OCI-LY1 (cell line): Measurements from ENCODE around the gene PATE2.

Experiments used
- H2AFZ ChIP-seq: fragments of 200-600 bp; sonication (generic), shearing (Covaris generic); 2 replicates; pipeline ENCODE4 v1.6.0; 2014; ENCODE audit warnings: antibody characterized with exemption, mild to moderate bottlenecking, low read length
- H3F3A ChIP-seq: fragments of 200-600 bp; sonication (generic), shearing (Covaris generic); 2 replicates; pipeline ENCODE4 v1.6.0; 2014; ENCODE audit warnings: mild to moderate bottlenecking, antibody characterized with exemption, low read length, moderate library complexity; ENCODE audit not compliant: insufficient read depth
- H3K27ac ChIP-seq: fragments of 200-600 bp; sonication (generic); 2 replicates; pipeline ENCODE4 v1.5.1; 2014; ENCODE audit warnings: low read length, mixed run types, mild to moderate bottlenecking, low read depth; ENCODE audit not compliant: poor library complexity, severe bottlenecking
- H3K27me3 ChIP-seq: fragments of 200-600 bp; sonication (generic); 2 replicates; pipeline ENCODE4 v1.6.0; 2014; ENCODE audit warnings: antibody characterized with exemption, mild to moderate bottlenecking, low read length, moderate library complexity; ENCODE audit not compliant: insufficient read depth
- H3K36me3 ChIP-seq: fragments of 200-600 bp; sonication (generic); 2 replicates; pipeline ENCODE4 v1.6.1; 2014; ENCODE audit warnings: mild to moderate bottlenecking, antibody characterized with exemption, low read length, moderate library complexity, mixed read lengths; ENCODE audit not compliant: insufficient read depth
- H3K4me1 ChIP-seq: fragments of 200-600 bp; sonication (generic); 2 replicates; pipeline ENCODE4 v1.5.1; 2014; ENCODE audit warnings: mild to moderate bottlenecking, low read length, moderate library complexity; ENCODE audit not compliant: insufficient read depth, severe bottlenecking
- H3K4me2 ChIP-seq: fragments of 200-600 bp; sonication (generic), shearing (Covaris generic); 2 replicates; pipeline ENCODE4 v1.6.1; 2014; ENCODE audit warnings: low read length
- H3K4me3 ChIP-seq: fragments of 200-600 bp; sonication (generic); 2 replicates; pipeline ENCODE4 v1.5.1; 2014; ENCODE audit warnings: low read length, low read depth, mild to moderate bottlenecking, mixed read lengths; ENCODE audit not compliant: poor library complexity, severe bottlenecking
- H3K79me2 ChIP-seq: fragments of 200-600 bp; shearing (Covaris generic); 2 replicates; pipeline ENCODE4 v1.6.1; 2016; ENCODE audit warnings: mixed run types, low read length, mixed read lengths; ENCODE audit not compliant: insufficient read depth
- H3K9ac ChIP-seq: fragments of 200-600 bp; sonication (generic), shearing (Covaris generic); 2 replicates; pipeline ENCODE4 v1.6.1; 2014; ENCODE audit warnings: mild to moderate bottlenecking, low read length, mixed read lengths
- H3K9me2 ChIP-seq: fragments of 200-600 bp; sonication (generic), shearing (Covaris generic); 2 replicates; pipeline ENCODE4 v1.6.1; 2014; ENCODE audit warnings: low read depth, mild to moderate bottlenecking, low read length, mixed read lengths
- H3K9me3 ChIP-seq: fragments of 200-600 bp; shearing (Covaris generic); 2 replicates; pipeline ENCODE4 v1.6.1; 2014; ENCODE audit warnings: low read length, mixed read lengths
- H4K20me1 ChIP-seq: fragments of 200-600 bp; sonication (generic), shearing (Covaris generic); 2 replicates; pipeline ENCODE4 v1.6.0; 2016; ENCODE audit warnings: mild to moderate bottlenecking, low read length; ENCODE audit not compliant: insufficient read depth
- EZH2 ChIP-seq: fragments of 200-600 bp; sonication (generic), shearing (Covaris generic); IDR thresholded peaks from 2 replicates; pipeline ENCODE4 v1.8.0; 2017; ENCODE audit warnings: borderline replicate concordance, mixed run types, mild to moderate bottlenecking, antibody characterized with exemption, low read length, moderate library complexity, mixed read lengths
- TF ChIP-seq, protein P1 (sequence below): fragments of 200-600 bp; sonication (generic), shearing (Covaris generic); IDR thresholded peaks from 2 replicates; pipeline ENCODE4 v1.5.1; 2017; ENCODE audit warnings: mild to moderate bottlenecking, antibody characterized with exemption, low read length, moderate library complexity, mixed read lengths

The PATE2 gene

DNA sequence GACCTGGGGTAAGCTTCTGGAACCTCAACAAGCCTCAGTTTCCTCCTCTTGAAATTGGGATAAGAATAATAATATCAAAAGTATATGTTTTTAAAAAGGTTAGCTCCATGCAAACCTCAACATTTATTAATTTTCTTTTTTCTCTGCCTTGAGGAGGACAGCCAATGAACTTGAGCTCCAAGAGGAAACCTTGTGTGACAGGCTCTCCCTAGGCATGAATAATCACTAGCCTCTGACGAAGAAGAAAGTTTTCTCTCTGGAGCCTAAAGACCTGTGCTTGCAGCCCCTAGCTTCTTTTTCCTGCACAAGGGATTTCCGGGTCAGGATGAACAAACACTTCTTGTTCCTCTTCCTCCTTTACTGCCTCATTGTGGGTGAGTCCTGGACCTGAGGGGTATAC lies 9.2 kb upstream of the PATE2 start, which contains the start of gene PATE3:
PATE3 (plus strand) TSS at position 301 of the 400 bp plus-strand sequence; CDS start at position 326, 25 bp downstream.
- H3K27me3 ChIP-seq, result no peaks in the 10 kb centered on the region
- no peak within 1 kb of the TSS for H2AFZ ChIP-seq
- no peak within 1 kb of the TSS for H3K4me3 ChIP-seq
- H3K9me2 ChIP-seq, result no peaks in the 10 kb centered on the region
- H3K27ac ChIP-seq, result no peak within 1 kb of the TSS
- H3K4me2 ChIP-seq, result no peak within 1 kb of the TSS
- no peak for TF ChIP-seq EZH2
- TF ChIP-seq, protein P1, sequence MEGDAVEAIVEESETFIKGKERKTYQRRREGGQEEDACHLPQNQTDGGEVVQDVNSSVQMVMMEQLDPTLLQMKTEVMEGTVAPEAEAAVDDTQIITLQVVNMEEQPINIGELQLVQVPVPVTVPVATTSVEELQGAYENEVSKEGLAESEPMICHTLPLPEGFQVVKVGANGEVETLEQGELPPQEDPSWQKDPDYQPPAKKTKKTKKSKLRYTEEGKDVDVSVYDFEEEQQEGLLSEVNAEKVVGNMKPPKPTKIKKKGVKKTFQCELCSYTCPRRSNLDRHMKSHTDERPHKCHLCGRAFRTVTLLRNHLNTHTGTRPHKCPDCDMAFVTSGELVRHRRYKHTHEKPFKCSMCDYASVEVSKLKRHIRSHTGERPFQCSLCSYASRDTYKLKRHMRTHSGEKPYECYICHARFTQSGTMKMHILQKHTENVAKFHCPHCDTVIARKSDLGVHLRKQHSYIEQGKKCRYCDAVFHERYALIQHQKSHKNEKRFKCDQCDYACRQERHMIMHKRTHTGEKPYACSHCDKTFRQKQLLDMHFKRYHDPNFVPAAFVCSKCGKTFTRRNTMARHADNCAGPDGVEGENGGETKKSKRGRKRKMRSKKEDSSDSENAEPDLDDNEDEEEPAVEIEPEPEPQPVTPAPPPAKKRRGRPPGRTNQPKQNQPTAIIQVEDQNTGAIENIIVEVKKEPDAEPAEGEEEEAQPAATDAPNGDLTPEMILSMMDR, result no peak
- no peaks in the 10 kb centered on the region for H4K20me1 ChIP-seq
- no peaks in the 10 kb centered on the region for H3F3A ChIP-seq
- no peaks in the 10 kb centered on the region for H3K4me1 ChIP-seq
- no peak within 1 kb of the TSS for H3K9ac ChIP-seq
- no peaks in the 10 kb centered on the region for H3K36me3 ChIP-seq
- no peaks in the 10 kb centered on the region for H3K79me2 ChIP-seq
- no peaks in the 10 kb centered on the region for H3K9me3 ChIP-seq

DNA sequence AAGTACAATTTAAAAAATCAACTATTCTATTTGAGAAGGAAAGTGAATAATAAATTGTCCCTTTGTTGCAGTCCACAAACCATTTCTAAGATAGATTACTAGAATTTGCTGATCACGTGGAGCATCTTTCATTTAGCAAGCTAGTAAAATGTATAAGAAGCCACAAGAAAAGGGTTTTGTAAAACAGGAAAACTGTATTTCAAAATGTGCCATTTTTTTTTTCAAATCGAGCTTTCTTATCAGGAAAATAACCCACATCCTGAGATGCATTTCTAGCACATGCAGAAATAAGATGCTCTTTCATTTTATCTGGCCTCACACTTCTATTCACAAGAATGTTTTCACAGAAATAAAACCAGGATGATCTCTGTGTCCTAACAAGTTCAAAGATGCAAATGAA lies 6.0 kb upstream of the PATE2 start:
- Histone ChIP-seq H3K27me3 (no peaks in the 10 kb centered on the region), H3K27ac (no peak overlapping the region), H3F3A (no peaks in the 10 kb centered on the region), H3K9me2 (no peaks in the 10 kb centered on the region), H3K79me2 (no peaks in the 10 kb centered on the region), H3K4me2 (no peak overlapping the region), H3K9me3 (no peaks in the 10 kb centered on the region), H3K9ac (no peak overlapping the region), H2AFZ (no peak overlapping the region), H4K20me1 (no peaks in the 10 kb centered on the region), H3K4me3 (no peak overlapping the region), H3K4me1 (no peaks in the 10 kb centered on the region), H3K36me3 (no peaks in the 10 kb centered on the region)
- TF ChIP-seq EZH2, result no peak
- TF ChIP-seq, protein P1, result no peak

DNA sequence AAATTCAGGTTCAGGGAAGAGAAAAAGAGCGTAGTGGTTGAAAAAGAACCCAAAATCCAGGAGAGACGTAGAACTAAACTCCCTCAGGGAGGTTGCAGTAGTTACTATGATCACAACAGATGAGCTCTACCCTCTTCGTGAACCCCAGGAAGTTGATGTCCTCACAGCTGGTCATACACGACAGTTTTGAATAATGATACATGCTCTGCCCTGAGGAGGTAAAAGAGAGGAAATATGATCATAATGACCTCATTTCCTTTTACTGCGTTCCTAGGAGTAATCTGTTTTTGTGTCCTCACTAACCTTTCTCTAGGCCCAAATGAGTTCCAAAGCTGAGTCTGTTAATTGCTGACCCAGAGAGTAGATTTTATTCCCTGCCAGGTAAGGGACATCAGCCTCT lies 1.3 kb downstream of the PATE2 start:
- Histone ChIP-seq H3K4me1 (no peaks in the 10 kb centered on the region), H3K27ac (no peak overlapping the region), H3K9me3 (no peaks in the 10 kb centered on the region), H2AFZ (no peak overlapping the region), H3K27me3 (no peaks in the 10 kb centered on the region), H3F3A (no peaks in the 10 kb centered on the region), H3K4me2 (no peak overlapping the region), H3K9me2 (no peaks in the 10 kb centered on the region), H3K4me3 (no peak overlapping the region), H3K79me2 (no peaks in the 10 kb centered on the region), H4K20me1 (no peaks in the 10 kb centered on the region), H3K9ac (no peak overlapping the region), H3K36me3 (no peaks in the 10 kb centered on the region)
- TF ChIP-seq EZH2, result no peak
- TF ChIP-seq, protein P1, result no peak
